ENCODE results near the gene PARP6. TPM values are rescaled to one million over a fixed set of nuclear protein-coding genes. Genes with fewer than 3 reads are reported as not detected.

PARP6 gene
- polyA plus RNA-seq, 3 donors = 12.9 to 165 (median 13.5) TPM

DNA sequence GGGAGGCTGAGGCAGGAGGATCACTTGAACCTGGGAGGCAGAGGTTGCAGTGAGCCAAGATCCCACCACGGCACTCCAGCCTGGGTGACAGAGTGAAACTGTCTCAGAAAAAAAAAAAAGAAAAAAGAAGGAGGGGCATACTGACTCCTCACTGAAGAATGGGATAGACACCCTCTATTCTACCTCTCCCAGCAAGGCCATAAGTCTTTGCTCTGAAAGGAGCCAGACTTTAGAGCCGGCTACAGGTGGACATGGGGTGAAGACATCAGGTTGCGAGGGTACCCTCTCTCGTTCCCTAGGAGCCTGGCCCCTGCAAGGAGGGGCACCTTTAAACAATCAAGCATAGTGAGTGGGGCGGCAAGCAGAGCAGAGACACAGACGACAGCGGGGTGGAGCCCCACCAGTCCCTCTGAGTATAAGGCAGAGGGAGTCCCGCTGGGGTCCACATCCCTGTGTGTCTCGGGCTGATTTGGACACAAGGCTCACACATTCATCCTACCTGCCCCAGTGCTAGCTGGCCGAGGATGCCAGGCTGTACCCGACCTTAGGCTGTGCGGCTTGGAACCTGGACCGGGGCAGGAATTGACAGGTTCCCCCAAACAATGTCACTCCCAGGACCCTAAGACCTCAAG is 75.8 kb downstream of the PARP6 start:
- H3K36me3 Mint-ChIP-seq = peaks cover 40 to 44% of the 10 kb centered on the region in 2 donors
- H3K4me3 Mint-ChIP-seq = peak overlapping the region in 1 of 2 donors; percentile 67
- H3K9me3 Mint-ChIP-seq = peaks cover 0 to 11% (median 3%) of the 10 kb centered on the region in 7 donors
- 96% methylated on average over 9 of the region's 13 CpGs for WGBS (ENCODE audit: insufficient coverage)
- DNase-seq = no peak
- Histone ChIP-seq H3K79me2 (ENCODE audit: insufficient read depth, low read length) (no peaks in the 10 kb centered on the region), H3K9ac (ENCODE audit: insufficient read depth, low read length, poor library complexity, severe bottlenecking) (no peak overlapping the region), H3K4me3 (replicated peaks in 1 of 3; ENCODE audit: low read depth in 2 of 3, low read length in 3 of 3) (no peak overlapping the region), H3K4me2 (replicated peaks; ENCODE audit: extremely low read depth, low read length, poor library complexity, severe bottlenecking) (no peak overlapping the region), H2AFZ (ENCODE audit: insufficient read depth, low read depth, low read length, poor library complexity, severe bottlenecking) (peak overlapping the region; percentile 67), H3K9me3 (replicated peaks in 1 of 2; ENCODE audit: control insufficient read depth in 1 of 2, insufficient read depth in 1 of 2, low read length in 2 of 2) (no peaks in the 10 kb centered on the region), H3K4me1 (ENCODE audit: control insufficient read depth in 1 of 2, insufficient read depth in 2 of 2, low read length in 2 of 2) (peaks cover 26 to 36% of the 10 kb centered on the region in 2 donors), H3K27me3 (ENCODE audit: control insufficient read depth in 2 of 2, insufficient read depth in 2 of 2, low read length in 2 of 2) (peaks cover 3 to 27% of the 10 kb centered on the region in 2 donors), H4K20me1 (ENCODE audit: insufficient read depth, low read length) (peaks cover 37% of the 10 kb centered on the region), H3K27ac (ENCODE audit: low read depth in 1 of 2, low read length in 2 of 2) (no peak overlapping the region), H3K36me3 (replicated peaks in 1 of 2; ENCODE audit: control insufficient read depth in 1 of 2, insufficient read depth in 2 of 2, low read length in 2 of 2) (peaks cover 33 to 34% of the 10 kb centered on the region in 2 donors)
- H3K27ac Mint-ChIP-seq = peak overlapping the region in 1 of 7 donors; percentile 35
- intact Hi-C loops (cut with micrococcal nuclease) = loop anchor here (5.0 to 10.0 kb wide), 6 partner anchors 36 to 478 kb away; partner anchors contain the start of genes PARP6 (in 2 of the 2), ARIH1 (in 1 of the 2), MYO9A (in 1 of the 2) and PKM (in 1 of the 2)
- TF ChIP-seq, protein P1, sequence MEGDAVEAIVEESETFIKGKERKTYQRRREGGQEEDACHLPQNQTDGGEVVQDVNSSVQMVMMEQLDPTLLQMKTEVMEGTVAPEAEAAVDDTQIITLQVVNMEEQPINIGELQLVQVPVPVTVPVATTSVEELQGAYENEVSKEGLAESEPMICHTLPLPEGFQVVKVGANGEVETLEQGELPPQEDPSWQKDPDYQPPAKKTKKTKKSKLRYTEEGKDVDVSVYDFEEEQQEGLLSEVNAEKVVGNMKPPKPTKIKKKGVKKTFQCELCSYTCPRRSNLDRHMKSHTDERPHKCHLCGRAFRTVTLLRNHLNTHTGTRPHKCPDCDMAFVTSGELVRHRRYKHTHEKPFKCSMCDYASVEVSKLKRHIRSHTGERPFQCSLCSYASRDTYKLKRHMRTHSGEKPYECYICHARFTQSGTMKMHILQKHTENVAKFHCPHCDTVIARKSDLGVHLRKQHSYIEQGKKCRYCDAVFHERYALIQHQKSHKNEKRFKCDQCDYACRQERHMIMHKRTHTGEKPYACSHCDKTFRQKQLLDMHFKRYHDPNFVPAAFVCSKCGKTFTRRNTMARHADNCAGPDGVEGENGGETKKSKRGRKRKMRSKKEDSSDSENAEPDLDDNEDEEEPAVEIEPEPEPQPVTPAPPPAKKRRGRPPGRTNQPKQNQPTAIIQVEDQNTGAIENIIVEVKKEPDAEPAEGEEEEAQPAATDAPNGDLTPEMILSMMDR (IDR thresholded peaks at IDR 0.05) = no peak
- peaks cover 24 to 34% (median 24%) of the 10 kb centered on the region in 3 donors for H3K27me3 Mint-ChIP-seq (ENCODE audit: low read depth in 3 of 3)
- peaks cover 36% of the 10 kb centered on the region for H3K4me1 Mint-ChIP-seq

DNA sequence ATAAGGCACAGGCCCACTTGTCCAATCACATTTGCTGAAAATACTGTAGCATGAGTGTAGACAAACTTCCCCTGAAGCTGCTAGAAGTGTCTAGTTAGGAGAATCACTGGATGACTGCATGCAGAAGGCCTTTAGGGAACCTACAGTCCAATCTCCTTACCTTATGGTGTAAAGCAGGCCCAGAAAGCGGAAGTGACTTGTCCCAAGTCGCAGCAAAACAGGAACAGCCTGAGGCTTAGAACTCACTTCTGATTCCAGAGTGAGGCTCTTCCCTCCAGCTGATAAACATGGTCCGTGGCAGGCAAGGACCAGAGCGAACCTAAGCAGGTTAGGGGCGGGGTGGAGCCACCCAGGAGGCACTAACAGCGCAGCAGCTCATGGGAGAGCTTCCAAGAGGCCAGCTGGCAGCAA is 77.2 kb downstream of the PARP6 start:
- Mint-ChIP-seq H3K36me3 (peaks cover 27 to 30% of the 10 kb centered on the region in 2 donors), H3K27me3 (ENCODE audit: low read depth in 3 of 3) (peaks cover 24 to 36% (median 25%) of the 10 kb centered on the region in 3 donors), H3K4me1 (peaks cover 34% of the 10 kb centered on the region), H3K9me3 (peaks cover 0 to 11% (median 3%) of the 10 kb centered on the region in 7 donors), H3K4me3 (peak overlapping the region; percentile 47 to 83), H3K27ac (peak overlapping the region; percentile 34 to 76 (median 40))
- no peaks in the 10 kb centered on the region for H3K79me2 ChIP-seq (ENCODE audit: insufficient read depth, low read length)
- peaks cover 19% of the 10 kb centered on the region in 2 donors for H3K36me3 ChIP-seq (replicated peaks in 1 of 2; ENCODE audit: control insufficient read depth in 1 of 2, insufficient read depth in 2 of 2, low read length in 2 of 2)
- H3K9me3 ChIP-seq (replicated peaks in 1 of 2; ENCODE audit: control insufficient read depth in 1 of 2, insufficient read depth in 1 of 2, low read length in 2 of 2) = no peaks in the 10 kb centered on the region
- peaks cover 8 to 33% of the 10 kb centered on the region in 2 donors for H3K27me3 ChIP-seq (ENCODE audit: control insufficient read depth in 2 of 2, insufficient read depth in 2 of 2, low read length in 2 of 2)
- peaks cover 26 to 36% of the 10 kb centered on the region in 2 donors for H3K4me1 ChIP-seq (ENCODE audit: control insufficient read depth in 1 of 2, insufficient read depth in 2 of 2, low read length in 2 of 2)
- H3K9ac ChIP-seq (ENCODE audit: insufficient read depth, low read length, poor library complexity, severe bottlenecking) = peak overlapping the region; percentile 18
- H3K4me3 ChIP-seq (replicated peaks in 1 of 3; ENCODE audit: low read depth in 2 of 3, low read length in 3 of 3) = peak overlapping the region in 1 of 3 experiments; percentile 60
- H3K4me2 ChIP-seq (replicated peaks; ENCODE audit: extremely low read depth, low read length, poor library complexity, severe bottlenecking) = peak overlapping the region; percentile 57
- DNase-seq = peak; percentile 89 to 93 (median 93)
- TF ChIP-seq, protein P1 (IDR thresholded peaks at IDR 0.05) = no peak
- WGBS (ENCODE audit: insufficient coverage) = 15% methylated on average over 5 of the region's 6 CpGs
- H3K27ac ChIP-seq (ENCODE audit: low read depth in 1 of 2, low read length in 2 of 2) = peak overlapping the region; percentile 4 to 66
- peaks cover 23% of the 10 kb centered on the region for H4K20me1 ChIP-seq (ENCODE audit: insufficient read depth, low read length)
- intact Hi-C loops (cut with micrococcal nuclease) = loop anchor here (5.0 to 10.0 kb wide), 6 partner anchors 37 to 480 kb away; partner anchors contain the start of genes PARP6 (in 2 of the 2), ARIH1 (in 1 of the 2), MYO9A (in 1 of the 2) and PKM (in 1 of the 2)
- peak overlapping the region; percentile 47 for H2AFZ ChIP-seq (ENCODE audit: insufficient read depth, low read depth, low read length, poor library complexity, severe bottlenecking)

Measured in CD14-positive monocyte (primary cell).